ENCODE data around the gene AZIN2. TPM values are rescaled to one million over a fixed set of nuclear protein-coding genes. Genes with fewer than 3 reads are reported as not detected.

Gene AZIN2
- total RNA-seq, 1 experiment from 2014 or later, result 1.5 TPM

DNA sequence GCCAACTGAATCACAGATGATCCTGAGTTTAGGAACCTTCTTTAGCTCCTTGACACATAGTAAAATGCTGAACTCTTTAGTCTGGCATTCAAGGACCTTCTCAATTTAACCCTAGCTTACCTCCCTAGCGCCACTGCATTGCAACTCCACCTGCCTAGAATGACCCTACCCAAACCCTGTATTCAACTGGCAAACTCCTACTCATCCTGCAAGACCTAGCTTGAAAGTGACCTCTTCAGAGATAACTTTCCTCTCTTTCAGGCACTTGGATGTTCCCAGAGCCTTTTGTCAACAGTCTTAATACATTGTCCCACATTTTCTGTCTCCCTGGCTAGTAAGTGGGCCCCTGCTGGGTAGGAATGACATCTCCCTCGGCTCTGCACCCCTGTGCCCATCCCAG, 81.2 kb downstream of the AZIN2 start:
- TF ChIP-seq CTCF (IDR thresholded peaks at IDR 0.05; ENCODE audit: insufficient read depth in 1 of 2, low read depth in 1 of 2, low read length in 1 of 2, severe bottlenecking in 1 of 2, unreplicated experiment in 1 of 2), result no peak
- Mint-ChIP-seq H3K36me3 (ENCODE audit: insufficient read depth, unreplicated experiment) (peaks cover 6% of the 10 kb centered on the region), H3K4me3 (ENCODE audit: unreplicated experiment) (no peak overlapping the region), H3K9me3 (ENCODE audit: unreplicated experiment) (no peaks in the 10 kb centered on the region), H3K27me3 (ENCODE audit: insufficient read depth, unreplicated experiment) (no peaks in the 10 kb centered on the region), H3K27ac (ENCODE audit: unreplicated experiment) (no peak overlapping the region), H3K4me1 (ENCODE audit: low read depth, unreplicated experiment) (peaks cover 5% of the 10 kb centered on the region)
- no peaks in the 10 kb centered on the region for H3K4me1 ChIP-seq
- POLR2A ChIA-PET, result no interaction called here
- H3K4me3 ChIP-seq (ENCODE audit: low read depth, low read length), result no peak overlapping the region
- BruUV-seq (replicated peaks), result no TSS peak
- no peaks in the 10 kb centered on the region for H3K27me3 ChIP-seq (replicated peaks; ENCODE audit: control insufficient read depth, insufficient read depth, low read length)
- H3K9me3 ChIP-seq, result no peaks in the 10 kb centered on the region
- no peaks in the 10 kb centered on the region for H3K36me3 ChIP-seq (ENCODE audit: control insufficient read depth, insufficient read depth, low read length)
- intact Hi-C loops (cut with micrococcal nuclease; ENCODE audit: unreplicated experiment), result no loop called here
- no peak for DNase-seq
- CTCF ChIA-PET, result no interaction called here

DNA sequence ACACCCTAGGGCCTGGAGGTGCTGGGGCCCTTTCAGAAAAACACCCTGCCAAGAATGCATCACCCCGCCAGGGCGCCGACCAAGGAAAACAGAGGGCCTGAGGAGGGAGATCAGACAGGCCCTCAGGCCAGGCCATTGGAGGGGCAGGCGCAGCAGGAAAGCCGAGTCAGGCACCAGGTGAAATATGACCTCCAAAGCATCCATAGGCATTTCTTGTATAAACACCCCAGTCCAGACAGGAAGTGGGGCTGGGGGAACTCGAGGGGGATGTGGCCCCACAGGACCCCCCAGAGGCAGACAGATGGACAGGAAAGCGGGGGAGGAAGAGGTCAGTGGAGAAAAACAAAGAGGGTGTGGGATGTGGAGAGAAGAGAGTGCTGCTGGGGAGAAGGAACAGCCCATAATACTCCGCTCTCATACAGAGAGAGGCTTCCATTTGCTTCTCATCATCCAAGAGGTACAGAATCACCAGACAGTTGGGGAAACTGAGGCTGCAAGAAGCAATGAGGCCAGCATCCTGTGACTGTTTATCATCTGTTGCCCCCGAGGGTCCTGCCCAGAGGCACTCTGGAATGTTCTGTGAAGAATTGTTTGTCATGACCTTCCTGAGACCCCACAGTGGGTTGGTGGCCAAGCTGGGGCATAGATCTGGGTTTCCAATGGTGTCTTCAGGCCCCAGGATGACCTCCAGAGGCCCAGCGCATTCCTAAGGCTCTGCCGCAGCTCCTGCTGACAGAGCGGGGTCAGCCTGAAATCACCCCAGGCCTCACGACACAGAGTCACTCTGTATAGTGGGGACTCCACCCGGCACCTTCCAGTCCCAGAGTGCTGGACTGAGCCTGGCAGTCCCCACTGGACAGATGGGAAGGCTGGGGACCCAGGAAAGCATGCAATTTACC, 82.9 kb downstream of the AZIN2 start:
- peaks cover 6% of the 10 kb centered on the region for H3K36me3 Mint-ChIP-seq (ENCODE audit: insufficient read depth, unreplicated experiment)
- Histone ChIP-seq H3K4me3 (ENCODE audit: low read depth, low read length) (no peak overlapping the region), H3K36me3 (ENCODE audit: control insufficient read depth, insufficient read depth, low read length) (no peaks in the 10 kb centered on the region), H3K4me1 (no peaks in the 10 kb centered on the region), H3K9me3 (no peaks in the 10 kb centered on the region), H3K27me3 (replicated peaks; ENCODE audit: control insufficient read depth, insufficient read depth, low read length) (no peaks in the 10 kb centered on the region)
- ChIA-PET CTCF (no interaction called here), POLR2A (no interaction called here)
- intact Hi-C loops (cut with micrococcal nuclease; ENCODE audit: unreplicated experiment), result no loop called here
- H3K27ac Mint-ChIP-seq (ENCODE audit: unreplicated experiment), result no peak overlapping the region
- TF ChIP-seq CTCF (IDR thresholded peaks at IDR 0.05; ENCODE audit: insufficient read depth in 1 of 2, low read depth in 1 of 2, low read length in 1 of 2, severe bottlenecking in 1 of 2, unreplicated experiment in 1 of 2), result no peak
- DNase-seq, result no peak
- no peaks in the 10 kb centered on the region for H3K9me3 Mint-ChIP-seq (ENCODE audit: unreplicated experiment)
- no peak overlapping the region for H3K4me3 Mint-ChIP-seq (ENCODE audit: unreplicated experiment)
- H3K4me1 Mint-ChIP-seq (ENCODE audit: low read depth, unreplicated experiment), result peaks cover 13% of the 10 kb centered on the region
- BruUV-seq (replicated peaks), result no TSS peak
- H3K27me3 Mint-ChIP-seq (ENCODE audit: insufficient read depth, unreplicated experiment), result no peaks in the 10 kb centered on the region

DNA sequence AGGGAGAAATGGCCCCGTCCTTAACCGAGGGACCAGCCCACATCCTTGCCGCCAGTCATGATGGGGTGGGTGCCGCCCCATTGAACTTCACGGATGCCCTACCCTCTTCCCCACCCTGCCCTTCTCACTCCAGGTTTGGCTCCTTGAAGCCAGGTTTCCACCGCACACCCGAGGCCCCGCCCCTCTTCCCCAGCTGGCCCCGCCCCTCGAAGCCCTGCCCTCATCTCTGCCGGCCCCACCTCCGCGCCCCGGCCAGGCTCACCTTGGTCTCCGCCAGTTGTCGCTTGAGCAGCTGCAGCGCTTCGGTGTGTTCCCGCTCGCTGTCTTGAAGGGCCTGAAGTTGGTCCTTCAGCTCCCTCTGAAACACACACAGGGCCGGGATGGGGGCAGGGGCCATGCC, 84.3 kb downstream of the AZIN2 start:
- H3K4me3 ChIP-seq (ENCODE audit: low read depth, low read length), result no peak overlapping the region
- no peaks in the 10 kb centered on the region for H3K27me3 ChIP-seq (replicated peaks; ENCODE audit: control insufficient read depth, insufficient read depth, low read length)
- Mint-ChIP-seq H3K27me3 (ENCODE audit: insufficient read depth, unreplicated experiment) (no peaks in the 10 kb centered on the region), H3K9me3 (ENCODE audit: unreplicated experiment) (no peaks in the 10 kb centered on the region), H3K27ac (ENCODE audit: unreplicated experiment) (no peak overlapping the region), H3K4me3 (ENCODE audit: unreplicated experiment) (no peak overlapping the region), H3K4me1 (ENCODE audit: low read depth, unreplicated experiment) (peaks cover 13% of the 10 kb centered on the region), H3K36me3 (ENCODE audit: insufficient read depth, unreplicated experiment) (peaks cover 6% of the 10 kb centered on the region)
- H3K4me1 ChIP-seq, result no peaks in the 10 kb centered on the region
- intact Hi-C loops (cut with micrococcal nuclease; ENCODE audit: unreplicated experiment), result no loop called here
- CTCF ChIA-PET, result interaction anchor here (0.8 kb wide), 1 partner anchor 13 kb away, joined by 3 read pairs; no protein-coding TSS in a partner anchor
- H3K36me3 ChIP-seq (ENCODE audit: control insufficient read depth, insufficient read depth, low read length), result no peaks in the 10 kb centered on the region
- POLR2A ChIA-PET, result no interaction called here
- BruUV-seq (replicated peaks), result no TSS peak
- DNase-seq, result no peak
- H3K9me3 ChIP-seq, result no peaks in the 10 kb centered on the region
- TF ChIP-seq CTCF (IDR thresholded peaks at IDR 0.05; ENCODE audit: insufficient read depth in 1 of 2, low read depth in 1 of 2, low read length in 1 of 2, severe bottlenecking in 1 of 2, unreplicated experiment in 1 of 2), result no peak

Data from Caco-2 (cell line).